ENCODE results near the gene PSME1. TPM values are rescaled to one million over a fixed set of nuclear protein-coding genes. Genes with fewer than 3 reads are reported as not detected.

PSME1 gene
- total and polyA plus RNA-seq, 2 donors (not counting 3 experiments of a cell fraction or from before 2014, with no cell fraction given) = 98.1 to 135 TPM

DNA sequence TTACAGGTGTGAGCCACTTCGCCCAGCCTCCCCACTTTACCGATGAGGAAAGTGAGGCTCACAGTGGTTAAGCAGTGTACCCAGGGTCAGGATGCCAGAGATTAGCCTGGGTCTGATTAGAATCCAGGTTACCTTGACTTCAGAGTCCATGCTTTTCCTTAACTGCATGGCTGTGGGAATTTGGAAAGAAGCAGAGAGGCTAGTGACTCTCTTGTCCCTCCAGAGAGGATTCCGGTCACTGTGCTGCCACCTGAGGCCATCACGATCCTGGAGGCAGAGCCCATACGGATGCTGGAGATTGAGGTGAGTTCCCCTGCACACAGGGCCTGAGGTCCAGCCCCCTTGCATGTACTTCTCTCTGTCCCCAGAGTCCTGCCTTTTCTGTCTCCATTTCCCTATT is 40.6 kb downstream of the PSME1 start:
- Histone ChIP-seq H3K9ac (replicated peaks; ENCODE audit: extremely low read depth, insufficient read depth, low read length) (no peak overlapping the region), H3K27ac (ENCODE audit: insufficient read depth, low read depth, low read length) (no peak overlapping the region), H2AFZ (ENCODE audit: low read depth, low read length) (no peak overlapping the region), H3K4me1 (ENCODE audit: control insufficient read depth, extremely low read depth, insufficient read depth, low read length) (peaks cover 3% of the 10 kb centered on the region), H3K27me3 (ENCODE audit: control insufficient read depth in 2 of 2, insufficient read depth in 2 of 2, low read length in 2 of 2) (no peaks in the 10 kb centered on the region), H3K9me3 (replicated peaks; ENCODE audit: control insufficient read depth, insufficient read depth, low read length) (no peaks in the 10 kb centered on the region), H3K4me2 (ENCODE audit: insufficient read depth, low read length) (no peak overlapping the region), H3K9me1 (replicated peaks; ENCODE audit: control insufficient read depth, extremely low read depth, insufficient read depth, low read length) (no peaks in the 10 kb centered on the region), H3K79me2 (ENCODE audit: control insufficient read depth, insufficient read depth, low read length) (no peaks in the 10 kb centered on the region), H3K4me3 (replicated peaks in 1 of 3; ENCODE audit: insufficient read depth in 1 of 3, low read depth in 1 of 3, low read length in 3 of 3) (no peak overlapping the region), H4K20me1 (replicated peaks; ENCODE audit: control insufficient read depth, extremely low read depth, insufficient read depth, low read length) (no peaks in the 10 kb centered on the region), H3K36me3 (ENCODE audit: control insufficient read depth in 2 of 2, extremely low read depth in 1 of 2, insufficient read depth in 2 of 2, low read length in 2 of 2) (peaks cover 0 to 18% of the 10 kb centered on the region in 2 experiments)
- CTCF ChIA-PET = no interaction called here
- TF ChIP-seq GATA2 (IDR thresholded peaks at IDR 0.05; ENCODE audit: insufficient read depth, insufficient read length, low read depth, low read length) (no peak), MAX (IDR thresholded peaks at IDR 0.05; ENCODE audit: insufficient read depth, insufficient read length) (no peak), FOS (IDR thresholded peaks at IDR 0.05; ENCODE audit: borderline replicate concordance, insufficient read depth, low read length) (no peak), JUN (IDR thresholded peaks at IDR 0.05; ENCODE audit: borderline replicate concordance, insufficient read depth, insufficient read length, low read depth) (no peak), POLR2A (IDR thresholded peaks at IDR 0.05; ENCODE audit: low read depth, low read length) (no peak), MYC (IDR thresholded peaks at IDR 0.05; ENCODE audit: low read depth, low read length) (no peak), EZH2 (IDR thresholded peaks at IDR 0.05; ENCODE audit: borderline replicate concordance, low read depth, low read length, severe bottlenecking) (no peak), POLR2AphosphoS5 (IDR thresholded peaks at IDR 0.05; ENCODE audit: insufficient read depth, low read depth, low read length) (no peak)
- TF ChIP-seq, protein P1, sequence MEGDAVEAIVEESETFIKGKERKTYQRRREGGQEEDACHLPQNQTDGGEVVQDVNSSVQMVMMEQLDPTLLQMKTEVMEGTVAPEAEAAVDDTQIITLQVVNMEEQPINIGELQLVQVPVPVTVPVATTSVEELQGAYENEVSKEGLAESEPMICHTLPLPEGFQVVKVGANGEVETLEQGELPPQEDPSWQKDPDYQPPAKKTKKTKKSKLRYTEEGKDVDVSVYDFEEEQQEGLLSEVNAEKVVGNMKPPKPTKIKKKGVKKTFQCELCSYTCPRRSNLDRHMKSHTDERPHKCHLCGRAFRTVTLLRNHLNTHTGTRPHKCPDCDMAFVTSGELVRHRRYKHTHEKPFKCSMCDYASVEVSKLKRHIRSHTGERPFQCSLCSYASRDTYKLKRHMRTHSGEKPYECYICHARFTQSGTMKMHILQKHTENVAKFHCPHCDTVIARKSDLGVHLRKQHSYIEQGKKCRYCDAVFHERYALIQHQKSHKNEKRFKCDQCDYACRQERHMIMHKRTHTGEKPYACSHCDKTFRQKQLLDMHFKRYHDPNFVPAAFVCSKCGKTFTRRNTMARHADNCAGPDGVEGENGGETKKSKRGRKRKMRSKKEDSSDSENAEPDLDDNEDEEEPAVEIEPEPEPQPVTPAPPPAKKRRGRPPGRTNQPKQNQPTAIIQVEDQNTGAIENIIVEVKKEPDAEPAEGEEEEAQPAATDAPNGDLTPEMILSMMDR (IDR thresholded peaks at IDR 0.05; ENCODE audit: extremely low read depth in 1 of 2, insufficient read depth in 1 of 2, low read depth in 1 of 2, low read length in 2 of 2) = no peak
- intact Hi-C loops (cut with micrococcal nuclease) (no loop called here), dilution Hi-C loops (cut with MboI; ENCODE audit: extremely low pct_ligation_motif_present, low sequenced_read_pairs) (no loop called here)
- no peak for FAIRE-seq
- DNase-seq (ENCODE audit: low read depth, low spot score) = no peak
- POLR2A ChIA-PET = no interaction called here
- BruUV-seq (replicated peaks) = no TSS peak

Measured in endothelial cell of umbilical vein (primary cell).